Liver (tissue), 3 donors: Measurements from ENCODE around the gene COX11.

Experiments
- EGR1 ChIP-seq, 2 donors: IDR thresholded peaks; 2 replicates each; pipeline ENCODE4 v1.6.1; 2016 to 2018; ENCODE audit warnings: antibody characterized with exemption in 2 of 2, low read depth in 2 of 2
- FOXA1 ChIP-seq: IDR thresholded peaks from 2 replicates; pipeline ENCODE4 v1.6.1; 2016; ENCODE audit warnings: antibody characterized with exemption
- GABPA ChIP-seq, 2 donors: IDR thresholded peaks in 1 of 2; conservative IDR thresholded peaks in 1 of 2; 2 replicates each; pipeline ENCODE4 v1.6.1; 2016; ENCODE audit warnings: antibody characterized with exemption in 2 of 2, mild to moderate bottlenecking in 1 of 2, moderate library complexity in 1 of 2
- RAD21 ChIP-seq, 2 donors: IDR thresholded peaks; 2 replicates each; pipeline ENCODE4 v1.6.1; 2016; ENCODE audit warnings: antibody characterized with exemption in 2 of 2, mild to moderate bottlenecking in 2 of 2
- TAF1 ChIP-seq: conservative IDR thresholded peaks from 2 replicates; pipeline ENCODE4 v1.6.1; 2016; ENCODE audit warnings: antibody characterized with exemption, mild to moderate bottlenecking
- YY1 ChIP-seq: IDR thresholded peaks from 2 replicates; pipeline ENCODE4 v1.6.1; 2016; ENCODE audit warnings: antibody characterized with exemption, mild to moderate bottlenecking
- TF ChIP-seq, protein P1 (sequence below): IDR thresholded peaks from 2 replicates; pipeline ENCODE4 v1.6.1; 2016; ENCODE audit warnings: antibody characterized with exemption
- TF ChIP-seq, protein P2 (sequence below): fragments of 150-350 bp; IDR thresholded peaks from 2 replicates; pipeline ENCODE4 v1.5.1; 2017; ENCODE audit warnings: improper control_type of control experiment, low read depth, low read length; ENCODE audit not compliant: missing input control
- donor health status: healthy.
- donor health status: healthy.

DNA sequence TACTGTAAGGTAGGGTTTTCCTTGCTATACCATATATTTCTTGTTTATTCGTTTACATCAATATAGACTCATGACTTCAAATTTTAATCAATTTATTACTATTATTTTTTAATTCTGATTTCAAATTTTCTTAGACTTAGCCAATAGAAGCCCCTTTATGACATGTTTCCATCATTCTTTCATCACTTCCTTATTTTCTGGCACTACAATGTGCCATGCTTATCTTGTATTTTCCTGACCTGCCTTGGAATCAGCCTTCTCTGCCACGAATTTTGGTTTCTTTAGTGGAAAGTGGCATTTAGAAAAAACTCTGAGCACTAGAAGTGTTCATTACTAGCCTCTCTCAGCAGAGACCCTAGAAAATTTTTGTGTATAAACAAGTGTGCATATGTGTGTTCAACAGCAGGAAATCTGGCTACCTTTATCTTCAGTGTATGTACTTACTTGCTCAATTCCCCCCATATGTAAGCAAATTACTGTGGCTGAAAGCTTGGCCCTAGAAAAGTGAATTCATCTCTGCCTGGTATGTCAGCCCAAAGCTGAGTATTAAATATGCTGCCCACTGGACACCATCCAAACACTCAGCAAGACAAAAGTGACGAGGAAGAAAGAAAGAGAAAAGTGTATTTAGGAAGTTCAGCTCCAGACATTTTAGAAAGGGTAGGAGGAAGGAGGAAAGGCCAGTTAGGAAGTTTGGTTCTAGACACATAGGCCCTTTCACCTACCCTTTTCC lies 4.1 kb upstream of the COX11 start:
- TF ChIP-seq, protein P1, sequence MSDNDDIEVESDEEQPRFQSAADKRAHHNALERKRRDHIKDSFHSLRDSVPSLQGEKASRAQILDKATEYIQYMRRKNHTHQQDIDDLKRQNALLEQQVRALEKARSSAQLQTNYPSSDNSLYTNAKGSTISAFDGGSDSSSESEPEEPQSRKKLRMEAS = no peak
- TF ChIP-seq, protein P2, sequence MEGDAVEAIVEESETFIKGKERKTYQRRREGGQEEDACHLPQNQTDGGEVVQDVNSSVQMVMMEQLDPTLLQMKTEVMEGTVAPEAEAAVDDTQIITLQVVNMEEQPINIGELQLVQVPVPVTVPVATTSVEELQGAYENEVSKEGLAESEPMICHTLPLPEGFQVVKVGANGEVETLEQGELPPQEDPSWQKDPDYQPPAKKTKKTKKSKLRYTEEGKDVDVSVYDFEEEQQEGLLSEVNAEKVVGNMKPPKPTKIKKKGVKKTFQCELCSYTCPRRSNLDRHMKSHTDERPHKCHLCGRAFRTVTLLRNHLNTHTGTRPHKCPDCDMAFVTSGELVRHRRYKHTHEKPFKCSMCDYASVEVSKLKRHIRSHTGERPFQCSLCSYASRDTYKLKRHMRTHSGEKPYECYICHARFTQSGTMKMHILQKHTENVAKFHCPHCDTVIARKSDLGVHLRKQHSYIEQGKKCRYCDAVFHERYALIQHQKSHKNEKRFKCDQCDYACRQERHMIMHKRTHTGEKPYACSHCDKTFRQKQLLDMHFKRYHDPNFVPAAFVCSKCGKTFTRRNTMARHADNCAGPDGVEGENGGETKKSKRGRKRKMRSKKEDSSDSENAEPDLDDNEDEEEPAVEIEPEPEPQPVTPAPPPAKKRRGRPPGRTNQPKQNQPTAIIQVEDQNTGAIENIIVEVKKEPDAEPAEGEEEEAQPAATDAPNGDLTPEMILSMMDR = no peak
- no peak for TF ChIP-seq GABPA (IDR thresholded peaks at IDR 0.05 in 1 of 2, conservative IDR thresholded peaks at IDR 0.05 in 1 of 2)
- no peak for TF ChIP-seq FOXA1
- no peak for TF ChIP-seq EGR1 (IDR thresholded peaks at IDR 0.05; ENCODE audit: low read depth in 2 of 2)
- TF ChIP-seq YY1 = no peak
- no peak for TF ChIP-seq RAD21 (IDR thresholded peaks at IDR 0.05)
- TF ChIP-seq TAF1 = no peak
